CD1c-positive myeloid dendritic cell (primary cell): ENCODE results near the gene EPX.
"Not testable (repeated sequence)": the region's sequence is repeated elsewhere in the genome, so short reads cannot be mapped to it uniquely, and the experiment has no call there.

Experiments
- DNase-seq: peaks from one replicate; pipeline ENCODE4 v3.0.0-alpha.2; 2016; ENCODE audit errors: extremely low spot score

The EPX gene

GRCh38 chr17:58192612-58193011, at the start of gene EPX:
Gene EPX (plus strand): TSS chr17:58192726. CDS start chr17:58192847, 121 bp downstream.
- no peak for DNase-seq

- not testable (repeated sequence) for DNase-seq
These were observed 49.2 kb upstream of the EPX start for GRCh38 chr17:58143335-58143734.

- DNase-seq, result no peak
These were observed 47.7 kb upstream of the EPX start for GRCh38 chr17:58144801-58145200.

DNA sequence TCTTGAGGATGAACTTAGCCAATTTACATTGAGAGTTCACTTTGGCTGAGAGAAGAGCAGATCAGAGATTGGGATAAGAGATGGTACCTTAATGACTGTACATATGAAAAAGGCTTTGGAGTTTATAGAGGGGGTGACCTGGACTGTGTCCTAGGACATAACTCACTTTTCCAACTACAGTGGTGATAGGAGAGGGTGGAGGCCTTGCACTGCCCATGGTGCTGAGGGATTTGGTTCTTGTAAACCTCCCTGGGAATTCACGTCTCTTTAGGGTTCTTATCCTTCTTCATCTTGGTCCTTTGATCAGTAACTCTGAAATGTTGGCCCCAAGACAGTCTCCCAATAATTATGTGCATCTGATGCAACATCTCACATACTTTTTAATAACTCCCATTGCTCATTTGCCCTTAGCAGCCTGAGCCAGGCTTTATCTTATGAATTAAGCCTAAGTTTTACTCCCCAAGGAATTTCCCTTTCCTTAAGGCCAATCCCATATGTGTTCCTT, 44.5 kb upstream of the EPX start, which contains the start of gene OR4D1:
Gene OR4D1 (plus strand): TSS at position 455 of the 505 bp plus-strand sequence. CDS start 6,770 bp downstream, outside the sequence.
- no peak for DNase-seq

DNA sequence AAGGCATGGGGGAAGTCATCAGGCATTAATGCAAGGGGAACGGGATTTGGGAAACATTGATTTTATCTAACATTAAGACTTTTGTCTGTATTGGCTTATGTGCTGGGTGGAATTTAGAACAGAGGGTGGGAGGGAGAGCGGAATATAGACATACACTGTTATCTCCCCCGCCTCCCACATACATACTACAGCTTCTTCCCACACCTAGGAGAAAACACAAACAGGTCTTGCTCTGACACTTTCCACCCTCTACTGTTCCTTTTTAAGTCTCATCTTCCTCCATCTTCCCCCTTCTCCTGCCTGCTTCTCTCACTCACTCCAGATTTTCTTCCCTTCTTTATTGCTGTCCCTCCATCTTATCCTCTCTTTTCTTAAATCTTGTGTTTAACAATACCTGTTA, 43.9 kb upstream of the EPX start:
- no peak for DNase-seq

GRCh38 chr17:58150394-58150793, 42.1 kb upstream of the EPX start:
- DNase-seq, result no peak

GRCh38 chr17:58153046-58153445, 39.5 kb upstream of the EPX start:
- DNase-seq, result no peak

GRCh38 chr17:58153671-58154070, 38.9 kb upstream of the EPX start:
- no peak for DNase-seq

- DNase-seq, result peak; percentile 35
These were observed 35.4 kb upstream of the EPX start for GRCh38 chr17:58156839-58157803.

DNA sequence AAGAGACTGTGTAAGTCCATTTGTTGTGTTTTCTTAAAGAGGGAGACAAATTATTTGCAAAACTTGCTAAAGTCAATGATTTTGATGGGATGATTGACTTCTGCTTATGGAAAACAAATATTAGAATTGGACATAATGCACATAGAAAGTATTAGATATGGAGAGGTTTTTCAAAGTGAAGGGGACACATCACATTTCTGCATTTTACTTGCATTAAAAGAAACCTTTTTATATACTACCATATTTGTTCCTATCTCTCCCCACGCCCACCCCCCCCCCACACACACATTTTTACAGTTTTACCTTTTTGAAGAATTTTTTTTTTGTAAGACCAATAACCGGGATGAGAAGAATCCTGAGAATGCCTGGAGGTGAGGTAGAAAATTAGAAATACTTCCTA, 34.3 kb upstream of the EPX start:
- DNase-seq, result no peak

DNA sequence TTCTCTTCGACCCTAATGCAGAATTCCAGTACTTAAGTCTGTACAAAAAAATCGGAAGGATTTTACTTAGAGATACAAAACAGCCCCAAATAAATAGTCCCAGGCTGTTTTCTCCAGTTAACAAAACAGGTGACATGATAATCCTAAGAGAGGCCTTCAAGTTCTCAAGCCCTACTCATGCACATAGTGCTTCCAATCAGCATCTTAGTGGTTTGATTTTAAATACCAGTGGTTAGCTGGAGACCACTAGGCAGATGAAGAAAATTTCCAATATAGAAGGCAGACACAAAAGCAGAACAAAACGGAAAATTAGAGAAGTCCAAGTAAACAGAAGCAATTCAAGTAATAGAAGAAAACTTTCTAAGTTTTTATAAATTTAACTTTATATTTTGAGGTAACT, 31.0 kb upstream of the EPX start:
- DNase-seq, result no peak

DNA sequence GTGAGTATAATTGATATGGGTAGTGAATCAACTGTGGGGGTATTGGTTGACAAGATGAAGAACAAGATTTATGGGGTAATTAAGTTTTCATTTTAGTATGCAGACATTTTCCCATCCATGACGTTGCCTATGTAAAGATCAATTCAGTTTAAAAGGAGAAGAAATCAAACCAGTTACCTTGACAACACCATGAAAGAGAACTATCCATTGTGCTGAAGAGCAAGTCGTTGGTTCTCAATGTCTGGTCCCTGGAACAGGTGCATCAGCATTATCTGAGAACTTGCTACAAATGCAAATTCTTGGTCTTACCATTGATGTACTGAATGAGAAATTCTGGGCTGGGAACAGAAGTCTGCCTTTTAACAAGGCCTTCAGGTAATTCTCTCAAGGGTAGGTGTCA, 26.5 kb upstream of the EPX start:
- DNase-seq, result no peak

DNA sequence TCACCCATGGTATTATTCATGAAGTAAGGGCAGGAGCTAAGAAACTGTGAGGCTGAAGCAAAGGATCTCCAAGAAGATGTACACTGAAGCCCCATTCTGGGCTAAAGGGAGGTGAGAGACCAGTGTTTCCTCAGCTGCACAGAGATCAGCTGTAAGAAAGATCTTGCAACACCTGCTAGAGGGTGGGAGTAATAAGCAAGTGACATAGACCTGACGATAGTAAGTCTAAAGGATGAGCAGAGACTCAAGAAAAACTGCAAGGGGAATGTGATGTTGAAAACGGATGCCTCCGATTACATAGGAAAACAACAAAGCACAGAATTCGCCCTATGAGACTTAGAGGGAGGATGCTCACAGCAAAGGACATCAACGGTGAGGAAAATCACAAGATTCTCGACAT, 25.8 kb upstream of the EPX start, which contains the start of gene OR4D2:
Gene OR4D2 (plus strand): TSS at position 301 of the 400 bp plus-strand sequence. CDS start 2,674 bp downstream, outside the sequence.
- no peak for DNase-seq

GRCh38 chr17:58170622-58171021, 21.9 kb upstream of the EPX start:
- DNase-seq, result no peak

GRCh38 chr17:58172369-58173071, 20.0 kb upstream of the EPX start:
- peak; percentile 34 for DNase-seq

DNA sequence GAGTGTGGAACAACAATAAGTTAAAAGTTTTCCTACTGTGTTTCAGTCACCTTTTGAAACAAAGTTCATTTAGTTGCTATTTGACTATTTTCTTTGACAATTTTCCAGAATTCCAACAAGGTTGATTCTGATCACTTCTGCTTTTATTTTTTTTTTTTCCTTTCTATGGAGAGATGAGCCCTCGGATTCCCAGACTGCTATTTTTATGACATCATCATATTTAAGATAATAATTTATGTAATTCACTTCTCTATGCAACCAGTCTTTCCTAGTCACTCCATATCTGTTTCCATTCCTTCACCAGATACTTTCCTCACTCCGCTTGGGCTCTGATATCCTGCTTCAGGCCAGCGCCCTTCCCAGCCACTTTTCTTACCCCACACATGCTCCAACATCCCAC, 17.7 kb upstream of the EPX start:
- no peak for DNase-seq

DNA sequence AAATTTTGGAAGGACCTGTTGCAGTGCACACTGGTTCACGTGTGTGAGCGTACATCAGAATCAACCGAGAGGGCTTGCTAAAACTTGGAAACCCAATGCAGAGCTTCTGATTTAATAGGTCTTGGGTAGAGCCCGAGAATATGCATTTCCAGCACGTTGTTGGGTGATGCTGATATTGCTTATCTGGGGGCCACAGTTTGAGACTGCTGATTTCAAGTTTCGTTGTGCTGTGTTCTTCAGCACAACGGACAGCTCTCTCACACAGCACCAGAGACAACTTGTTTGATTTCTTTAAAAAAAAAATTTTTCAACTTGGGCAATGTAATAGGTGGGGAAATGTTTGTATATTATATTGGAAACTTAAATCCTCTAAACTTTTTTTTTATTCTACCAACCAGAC, 16.3 kb upstream of the EPX start:
- no peak for DNase-seq

- no peak for DNase-seq
These were observed 10.7 kb upstream of the EPX start for GRCh38 chr17:58181796-58182195.

- no peak for DNase-seq
These were observed 9.0 kb upstream of the EPX start for GRCh38 chr17:58183514-58183913.

DNA sequence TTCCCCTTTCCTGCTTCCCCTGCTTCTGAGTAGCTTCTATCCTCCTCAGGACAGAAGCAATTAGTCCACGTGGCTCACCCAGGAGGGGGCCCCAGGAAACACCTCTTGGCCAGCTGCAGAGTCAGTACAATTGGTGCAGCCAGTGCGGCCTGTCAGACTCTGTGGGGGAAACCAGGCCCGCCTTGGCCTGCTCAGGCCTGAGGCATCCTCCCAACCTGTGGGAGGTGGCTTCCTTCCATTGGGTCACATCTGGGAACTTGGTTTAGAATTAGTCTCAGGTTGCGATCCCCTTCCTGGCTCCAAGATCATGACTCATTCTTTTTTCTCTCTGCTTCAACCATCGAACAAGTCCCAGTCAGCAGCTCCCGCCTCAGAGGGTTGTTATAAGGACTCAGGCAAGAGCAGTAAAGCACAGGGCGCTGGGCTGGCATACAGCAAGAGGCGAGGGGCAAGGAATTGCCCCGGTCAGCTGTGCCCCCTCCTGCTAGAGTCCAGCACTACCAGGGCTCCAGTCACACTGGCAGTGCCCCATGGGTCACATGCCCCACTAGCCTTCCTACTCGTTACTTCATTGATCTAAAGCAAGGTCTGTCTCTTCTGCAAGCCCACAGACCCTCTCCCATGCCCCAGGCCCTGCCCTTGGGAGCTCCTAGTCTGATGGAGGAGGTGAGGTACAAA, 8.1 kb upstream of the EPX start:
- no peak for DNase-seq

DNA sequence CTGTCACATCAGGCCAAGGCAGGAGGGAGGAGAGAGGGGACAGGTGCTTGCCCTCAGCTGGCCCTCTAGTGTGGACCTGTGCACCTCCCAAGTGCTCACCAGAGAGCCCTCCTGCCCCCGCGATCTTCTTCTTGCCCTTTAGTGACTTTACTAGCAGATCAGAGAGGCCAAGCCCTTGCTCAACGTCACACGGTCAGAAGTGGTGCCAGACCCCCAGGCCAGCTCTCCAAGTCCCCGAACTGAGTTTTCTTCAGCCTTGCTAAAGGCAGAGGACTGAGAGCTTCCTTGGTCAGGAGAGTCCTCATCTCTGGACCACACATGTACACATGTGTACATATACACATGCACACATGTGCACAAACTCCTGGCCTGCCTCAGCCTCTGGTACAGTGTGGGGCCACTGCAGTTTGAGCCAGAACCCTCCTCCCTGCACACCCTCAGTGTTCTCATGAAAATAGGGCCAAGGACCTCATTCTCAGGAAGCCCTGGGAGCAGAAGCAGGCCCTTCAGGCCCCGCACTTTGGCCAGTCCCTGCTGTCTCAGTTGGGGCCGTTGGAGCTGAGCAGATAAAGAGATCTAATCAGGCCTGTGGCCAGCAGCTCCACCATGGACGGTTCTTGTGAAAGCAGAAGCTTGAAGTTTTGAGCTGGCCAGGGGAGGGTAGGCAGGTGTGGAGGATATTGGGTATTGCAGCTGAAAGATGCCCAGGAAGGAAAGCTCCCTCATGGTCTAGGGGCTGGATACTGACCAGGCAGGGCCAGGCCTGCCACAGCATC, 7.4 kb upstream of the EPX start:
- no peak for DNase-seq
